HG03442 (cell line): ENCODE results near the gene KCNMB2.
A peak's percentile ranks its signal among the peaks of the same experiment; 100 is the strongest.
"Not testable (repeated sequence)": the region's sequence is repeated elsewhere in the genome, so short reads cannot be mapped to it uniquely, and the experiment has no call there.

Experiments
- ATAC-seq: cut with Tn5 transposase; IDR thresholded peaks from one replicate; pipeline ENCODE4 v1.9.1; 2021; ENCODE audit warnings: mild to moderate bottlenecking, moderate library complexity; ENCODE audit not compliant: unreplicated experiment

KCNMB2 gene

GRCh38 chr3:178686826-178687225 is 150.6 kb downstream of the KCNMB2 start:
- no peak for ATAC-seq

- no peak for ATAC-seq
Observed at GRCh38 chr3:178690571-178690970, 154.3 kb downstream of the KCNMB2 start.

GRCh38 chr3:178699364-178699763 is 163.1 kb downstream of the KCNMB2 start:
- ATAC-seq, result no peak

- no peak for ATAC-seq
Observed at GRCh38 chr3:178699810-178700209, 163.6 kb downstream of the KCNMB2 start.

GRCh38 chr3:178703268-178703975 is 167.2 kb downstream of the KCNMB2 start:
- ATAC-seq, result no peak

GRCh38 chr3:178705925-178706324 is 169.7 kb downstream of the KCNMB2 start:
- ATAC-seq, result no peak

GRCh38 chr3:178706411-178706810 is 170.2 kb downstream of the KCNMB2 start:
- no peak for ATAC-seq

- ATAC-seq, result peak; percentile 40
Observed at GRCh38 chr3:178707311-178708031, 171.2 kb downstream of the KCNMB2 start.

GRCh38 chr3:178709051-178709450 is 172.8 kb downstream of the KCNMB2 start:
- ATAC-seq, result no peak

GRCh38 chr3:178711753-178712152 is 175.5 kb downstream of the KCNMB2 start:
- ATAC-seq, result no peak

GRCh38 chr3:178712247-178712646 is 176.0 kb downstream of the KCNMB2 start:
- ATAC-seq, result no peak

- ATAC-seq, result no peak
Observed at GRCh38 chr3:178714925-178715832, 178.9 kb downstream of the KCNMB2 start.

- no peak for ATAC-seq
Observed at GRCh38 chr3:178718995-178719635, 182.9 kb downstream of the KCNMB2 start.

- ATAC-seq, result no peak
Observed at GRCh38 chr3:178732824-178733223, 196.6 kb downstream of the KCNMB2 start.

- ATAC-seq, result no peak
Observed at GRCh38 chr3:178735032-178735674, 198.9 kb downstream of the KCNMB2 start.

- no peak for ATAC-seq
Observed at GRCh38 chr3:178736300-178736699, 200.1 kb downstream of the KCNMB2 start.

GRCh38 chr3:178739720-178740119 is 203.5 kb downstream of the KCNMB2 start:
- ATAC-seq, result no peak

GRCh38 chr3:178741020-178741419 is 204.8 kb downstream of the KCNMB2 start:
- ATAC-seq, result no peak

GRCh38 chr3:178743297-178743696 is 207.1 kb downstream of the KCNMB2 start:
- no peak for ATAC-seq

GRCh38 chr3:178745861-178746655 is 209.8 kb downstream of the KCNMB2 start:
- ATAC-seq, result not testable (repeated sequence)
